NCI-H2196 treated with DMSO at 0.1 percent for 48 hours (cell line): Measurements from ENCODE around the gene ZNF394.
A peak's percentile ranks its signal among the peaks of the same experiment; 100 is the strongest.

ENCODE experiments used
- DNase-seq: peaks from one replicate; lab custom pipeline; 2025; ENCODE audit not compliant: unreplicated experiment; lab: John Stamatoyannopoulos, UW

The ZNF394 gene

DNA sequence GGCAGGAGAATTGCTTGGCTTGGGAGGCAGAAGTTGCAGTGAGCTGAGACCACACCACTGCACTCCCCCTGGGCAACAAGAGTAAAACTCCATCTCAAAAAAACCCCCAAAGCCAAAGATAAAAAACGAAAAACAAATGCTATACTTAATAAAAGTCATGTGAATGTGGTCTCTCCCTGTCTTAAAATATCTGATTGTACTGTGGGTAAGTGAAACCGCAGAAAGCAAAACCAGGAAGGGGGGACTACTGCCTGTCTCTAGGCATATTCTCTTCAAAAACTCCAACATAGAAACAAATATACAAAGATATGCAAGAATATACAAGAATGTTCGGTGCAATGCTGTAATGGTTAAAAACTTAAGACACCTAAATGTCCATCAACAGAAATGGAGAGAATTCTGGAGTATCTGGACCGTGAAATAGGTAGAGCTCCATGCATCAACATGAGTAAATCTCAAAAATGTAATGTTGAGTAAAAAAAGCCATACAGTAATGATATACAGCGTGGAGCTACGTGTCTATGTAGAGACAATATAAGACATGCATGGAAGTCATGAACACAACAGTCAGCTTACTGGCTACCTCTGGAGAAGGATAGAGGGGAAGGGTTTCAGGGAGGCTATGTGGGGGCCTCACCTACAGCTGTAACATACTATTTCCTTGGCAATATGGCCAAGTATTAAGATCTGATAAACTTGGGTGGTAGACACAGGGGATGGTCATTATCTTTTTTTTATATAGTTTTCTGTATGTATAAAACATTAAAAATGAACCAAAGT lies 2.1 kb downstream of the ZNF394 start:
- DNase-seq = no peak

GRCh38 chr7:99493823-99494222 lies 6.3 kb downstream of the ZNF394 start:
- no peak for DNase-seq

- DNase-seq = no peak
These were observed 9.2 kb downstream of the ZNF394 start for GRCh38 chr7:99490878-99491277.

- DNase-seq = no peak
These were observed 10.8 kb downstream of the ZNF394 start for GRCh38 chr7:99489235-99489634.

DNA sequence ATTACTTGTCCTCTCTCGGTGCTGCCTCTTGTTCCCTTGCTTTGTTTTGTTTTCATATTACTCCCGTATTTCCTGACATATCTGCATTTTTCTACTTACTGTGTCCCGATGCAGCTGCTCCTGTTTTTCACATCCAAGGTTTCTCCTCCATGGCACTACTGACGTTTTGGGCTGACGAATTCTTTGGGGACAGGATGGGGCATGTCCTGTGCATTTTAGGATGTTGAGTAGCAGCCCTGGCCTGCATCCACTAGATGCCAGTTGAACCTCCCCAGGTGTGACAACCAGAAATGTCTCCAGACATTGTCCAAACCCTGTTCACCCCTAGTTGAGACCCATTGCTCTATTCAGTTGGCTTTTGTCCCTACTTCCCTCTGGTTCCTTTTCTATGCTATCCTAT lies 15.0 kb downstream of the ZNF394 start:
- DNase-seq = no peak

DNA sequence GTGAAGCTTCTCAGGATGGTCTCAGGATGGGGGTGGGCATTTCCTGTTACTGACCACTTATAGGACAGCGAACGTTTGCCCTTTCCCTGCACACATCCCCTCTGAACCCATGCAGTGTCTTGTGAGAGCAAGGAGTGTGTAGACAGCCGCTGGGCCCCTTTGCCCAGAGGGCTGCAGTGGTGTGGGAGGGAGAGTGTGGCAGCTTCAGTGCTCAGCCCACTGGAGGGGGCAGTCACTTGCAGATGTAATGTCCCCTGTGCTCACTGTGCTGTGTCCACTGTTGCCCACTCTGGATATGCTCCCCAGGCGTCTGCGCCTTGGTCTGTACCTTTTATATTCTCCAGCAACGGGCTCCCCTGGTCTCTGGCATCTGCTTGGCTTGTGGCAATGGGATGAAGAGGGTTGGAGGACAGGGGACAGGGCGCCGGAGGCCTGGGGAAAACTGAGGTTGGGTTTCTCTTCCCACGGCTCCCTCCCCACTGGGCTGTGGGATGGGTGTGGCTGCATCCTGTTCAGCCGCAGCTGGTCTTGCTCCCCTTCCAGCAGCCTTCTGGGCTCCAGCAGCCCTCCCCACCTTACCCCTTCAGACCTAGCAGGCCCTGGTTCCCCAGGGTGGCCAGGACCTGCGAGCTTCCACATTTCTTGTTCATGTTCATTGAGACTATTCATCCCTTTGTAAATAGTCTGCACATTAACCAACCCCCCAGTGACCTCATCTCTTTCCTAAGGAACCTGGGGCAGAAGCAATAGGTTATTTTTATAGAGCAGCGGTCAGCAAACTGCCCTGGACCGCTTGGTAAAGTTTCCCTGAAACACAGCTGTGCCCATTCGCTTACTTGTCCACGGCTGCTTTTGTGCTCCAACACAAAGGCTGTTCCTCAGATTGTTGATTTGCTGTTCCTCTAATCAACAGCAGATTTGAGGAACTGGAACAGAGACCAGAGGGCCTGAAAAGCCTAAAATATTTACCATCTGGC lies 21.3 kb downstream of the ZNF394 start:
- DNase-seq = no peak

DNA sequence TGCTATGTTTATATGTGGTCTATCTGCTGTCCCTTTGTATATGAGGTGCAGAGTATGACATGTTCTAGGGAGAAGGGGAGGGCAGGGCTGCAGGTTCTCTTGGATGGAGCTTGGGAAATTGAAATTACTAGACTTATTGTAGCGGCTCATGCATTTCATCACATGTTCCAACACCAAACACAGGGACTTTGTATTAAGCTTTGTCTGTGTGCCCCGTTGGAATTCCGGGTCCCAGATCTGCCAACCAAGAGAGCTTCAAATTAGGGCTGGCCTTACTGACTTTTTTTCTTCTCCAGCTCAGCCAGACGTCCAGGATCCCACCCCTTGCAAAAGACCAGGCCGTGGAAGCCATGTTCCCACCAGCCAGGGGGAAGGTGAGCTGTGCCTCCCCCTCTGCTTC lies 24.0 kb downstream of the ZNF394 start:
- DNase-seq = no peak

- DNase-seq = peak; percentile 23
These were observed 26.8 kb downstream of the ZNF394 start for GRCh38 chr7:99473315-99473596.

DNA sequence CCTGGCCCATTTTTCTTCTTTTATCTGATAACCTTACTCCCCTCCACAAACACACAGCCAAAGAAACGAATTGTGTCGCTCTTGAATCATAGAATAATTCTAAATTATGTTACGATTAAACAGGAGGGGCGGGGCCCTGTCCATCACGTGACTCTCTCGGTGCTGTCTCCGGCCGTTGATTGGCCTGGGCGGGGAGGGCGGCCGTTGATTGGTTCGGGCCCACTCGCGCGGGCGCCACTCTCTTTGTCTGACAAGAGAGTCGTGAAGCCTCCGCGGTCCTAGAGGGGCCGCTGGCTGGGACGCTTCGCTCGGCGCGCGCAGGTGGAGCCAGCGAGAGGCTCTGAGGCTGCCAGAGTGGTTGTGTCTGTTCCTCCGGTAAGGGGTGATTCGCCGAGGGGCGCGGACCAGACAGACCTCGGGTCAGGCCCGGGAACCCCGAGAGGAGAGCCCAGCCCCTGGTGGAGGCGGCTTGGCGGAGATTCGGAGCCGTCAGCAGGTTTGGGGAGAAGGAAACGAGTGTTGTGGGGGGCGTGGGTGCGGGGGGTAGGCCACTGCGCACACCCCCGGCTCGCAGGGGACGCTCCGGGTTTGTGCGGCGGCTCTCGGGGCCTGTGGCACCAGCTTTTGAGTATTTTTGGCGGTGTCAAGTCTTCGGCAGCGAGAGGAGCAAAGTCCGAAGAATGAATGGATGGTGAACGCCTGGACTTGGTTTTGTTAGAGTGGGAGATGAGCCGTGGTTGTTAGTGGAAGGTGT lies 27.3 kb downstream of the ZNF394 start, which contains the start of gene ZNF789:
Gene ZNF789 (plus strand): TSS at position 330 of the 754 bp plus-strand sequence. CDS start 3,567 bp downstream, outside the sequence.
- DNase-seq = peak; percentile 95

GRCh38 chr7:99469381-99470065 lies 30.6 kb downstream of the ZNF394 start:
- DNase-seq = no peak

DNA sequence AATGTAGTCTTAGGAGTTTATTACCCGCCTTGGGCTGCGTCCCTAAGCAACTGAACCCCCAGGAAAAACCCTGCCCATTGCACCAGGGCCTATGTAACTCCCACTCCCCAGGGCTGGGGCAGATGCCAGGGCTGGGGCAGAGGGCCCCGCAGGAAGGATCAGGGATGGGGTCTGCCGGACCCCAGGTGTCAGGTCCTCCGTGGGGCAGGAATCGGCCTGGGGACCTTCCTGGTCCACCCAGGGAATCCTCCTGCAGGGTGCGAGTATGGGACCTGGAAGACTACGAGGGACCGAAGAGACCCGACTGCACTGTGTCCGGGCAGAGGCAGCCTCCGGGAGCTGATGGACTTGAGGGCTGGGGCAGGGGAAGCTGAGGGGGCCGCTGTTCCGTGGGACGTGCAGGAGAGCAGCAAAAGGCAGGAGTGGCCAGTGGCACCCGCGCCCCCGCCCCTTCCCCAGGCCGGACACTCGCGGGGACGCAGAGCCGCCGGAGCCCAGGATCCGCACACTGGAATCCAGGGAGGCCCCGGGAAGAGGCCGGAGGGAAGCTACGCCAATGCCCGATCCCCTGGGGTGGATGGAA lies 31.7 kb downstream of the ZNF394 start:
- no peak for DNase-seq

DNA sequence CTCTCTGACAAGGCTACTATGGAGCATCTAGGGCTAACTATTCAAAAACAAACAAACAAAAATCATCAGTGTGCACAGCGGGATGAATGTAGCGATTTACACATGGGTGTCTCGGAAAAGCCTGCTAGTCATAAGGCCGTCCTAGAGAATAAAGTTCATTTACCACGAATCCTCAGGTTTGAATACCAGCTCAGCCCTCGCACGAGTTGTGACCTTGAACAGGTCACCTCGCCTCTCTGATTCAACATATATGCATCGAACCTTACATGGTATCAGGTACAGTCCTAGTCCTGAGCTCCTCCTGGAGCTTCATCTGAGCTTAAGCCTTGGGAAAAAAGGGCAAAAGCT lies 34.7 kb downstream of the ZNF394 start:
- no peak for DNase-seq

- DNase-seq = no peak
These were observed 38.9 kb downstream of the ZNF394 start for GRCh38 chr7:99461221-99461620.

DNA sequence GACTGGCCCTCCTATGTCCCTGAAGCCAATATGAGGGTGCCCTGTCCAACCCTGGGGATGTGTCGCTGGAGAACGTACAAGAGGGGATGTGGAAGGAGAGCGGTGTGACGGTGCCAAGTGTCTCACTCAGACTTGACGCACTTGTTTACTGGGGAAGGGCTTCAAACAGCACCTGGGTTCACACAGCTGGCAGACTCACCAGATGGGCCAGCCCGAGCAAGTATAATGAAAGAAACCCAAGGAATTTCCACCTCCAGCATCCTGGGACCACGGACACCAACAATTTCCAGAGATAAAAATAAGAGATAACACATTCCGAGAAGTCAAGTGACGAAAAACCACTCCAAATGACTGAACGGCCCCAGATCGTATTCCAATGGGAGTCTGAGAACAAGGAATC lies 39.4 kb downstream of the ZNF394 start:
- no peak for DNase-seq

- no peak for DNase-seq
These were observed 41.0 kb downstream of the ZNF394 start for GRCh38 chr7:99459087-99459486.

- DNase-seq = no peak
These were observed 42.2 kb downstream of the ZNF394 start for GRCh38 chr7:99457650-99458493.

DNA sequence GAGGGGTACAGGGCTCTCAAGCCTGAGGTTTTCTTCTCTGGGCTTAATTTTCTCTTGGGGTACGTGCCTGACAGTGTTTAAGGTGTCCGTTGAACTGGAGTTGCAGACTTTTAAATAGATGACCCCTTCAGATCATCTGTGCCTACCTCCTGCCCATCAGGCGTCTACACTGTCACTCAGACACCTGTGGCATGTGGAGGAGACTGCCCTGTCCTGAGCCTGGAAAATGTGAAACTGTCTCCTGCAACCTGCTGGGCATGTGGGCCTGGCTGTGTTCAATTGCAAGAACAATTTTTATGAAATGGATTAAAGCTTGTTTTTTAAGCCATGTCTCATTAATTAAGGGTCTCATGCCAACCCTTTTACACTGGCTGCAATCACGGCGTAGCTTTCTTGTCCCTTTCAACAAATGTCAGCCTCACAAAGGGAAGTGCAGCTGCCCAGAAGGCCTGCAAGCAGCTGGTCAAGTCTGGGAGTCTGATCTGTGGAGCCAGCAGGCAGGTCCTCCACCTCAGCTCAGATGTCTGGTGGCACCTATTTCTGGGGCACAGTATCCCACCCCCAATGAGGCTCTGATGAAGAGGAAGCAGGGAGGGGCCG lies 42.9 kb downstream of the ZNF394 start:
- no peak for DNase-seq

- DNase-seq = no peak
These were observed 43.8 kb downstream of the ZNF394 start for GRCh38 chr7:99456288-99456687.

DNA sequence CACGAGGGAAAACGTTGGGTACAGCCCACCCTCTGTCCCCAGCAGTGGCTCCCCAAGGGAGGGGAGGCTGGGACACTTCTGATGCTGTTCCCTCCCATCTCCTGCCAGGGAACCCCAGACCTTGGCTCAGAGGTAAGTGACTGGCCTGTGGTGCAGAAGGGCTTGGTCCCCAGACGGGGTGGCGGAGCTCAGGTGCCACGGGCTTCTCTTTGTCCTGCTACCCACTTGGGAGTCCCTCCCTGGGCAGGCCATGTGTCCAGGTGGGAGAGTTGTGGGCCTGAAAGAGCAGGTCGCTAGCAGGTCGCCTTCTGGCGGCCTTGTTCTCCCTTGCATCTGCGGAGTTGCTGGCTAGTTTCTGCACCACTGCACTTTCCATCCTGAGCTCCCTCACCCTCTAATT lies 44.2 kb downstream of the ZNF394 start:
- DNase-seq = no peak
